HEK293 (cell line): Measurements from ENCODE around the gene CTBP2.

Experiments used
- BCL6B ChIP-seq: fragments of 450-650 bp; formaldehyde crosslinking; IDR thresholded peaks from 2 replicates; pipeline ENCODE4 v1.5.1; 2017; ENCODE audit warnings: missing biosample characterization, missing genetic modification characterization
- GLI2 ChIP-seq: fragments of 450-650 bp; formaldehyde crosslinking; IDR thresholded peaks from 2 replicates; pipeline ENCODE4; 2017; ENCODE audit warnings: missing biosample characterization, missing genetic modification characterization, low read depth, borderline replicate concordance
- GLIS2 ChIP-seq: fragments of 450-650 bp; formaldehyde crosslinking; IDR thresholded peaks from 2 replicates; pipeline ENCODE4 v1.5.1; 2016; ENCODE audit warnings: missing biosample characterization, missing genetic modification characterization
- IKZF3 ChIP-seq: fragments of 450-650 bp; IDR thresholded peaks from 2 replicates; pipeline ENCODE4 v1.5.0; 2018; ENCODE audit warnings: missing biosample characterization, mild to moderate bottlenecking, missing genetic modification characterization, moderate library complexity
- KLF9 ChIP-seq: fragments of 450-650 bp; formaldehyde crosslinking; IDR thresholded peaks from 2 replicates; pipeline ENCODE4 v1.5.1; 2016; ENCODE audit warnings: missing biosample characterization, missing genetic modification characterization, low read depth
- PBX3 ChIP-seq: sonication (generic); formaldehyde crosslinking; IDR thresholded peaks from 2 replicates; pipeline ENCODE4 v1.8.1; 2022; ENCODE audit warnings: mild to moderate bottlenecking, moderate library complexity, missing genetic modification reagents
- SETDB1 ChIP-seq: IDR thresholded peaks from one replicate; pipeline ENCODE4 v1.6.1; 2017; ENCODE audit warnings: mild to moderate bottlenecking, low read length, moderate library complexity, mixed read lengths; ENCODE audit not compliant: insufficient read length
- ZBTB8A ChIP-seq: fragments of 450-650 bp; formaldehyde crosslinking; IDR thresholded peaks from 2 replicates; pipeline ENCODE4 v1.5.1; 2016; ENCODE audit warnings: missing biosample characterization, missing genetic modification characterization
- ZFP69B ChIP-seq: fragments of 450-650 bp; formaldehyde crosslinking; IDR thresholded peaks from 2 replicates; pipeline ENCODE4 v1.5.1; 2016; ENCODE audit warnings: missing biosample characterization, missing genetic modification characterization
- ZIC2 ChIP-seq: fragments of 450-650 bp; formaldehyde crosslinking; IDR thresholded peaks from 2 replicates; pipeline ENCODE4 v1.5.1; 2016; ENCODE audit warnings: missing biosample characterization, missing genetic modification characterization
- ZNF112 ChIP-seq: fragments of 450-650 bp; formaldehyde crosslinking; IDR thresholded peaks from 2 replicates; pipeline ENCODE4 v1.5.0; 2017; ENCODE audit warnings: missing biosample characterization, missing genetic modification characterization
- ZNF114 ChIP-seq: fragments of 450-650 bp; formaldehyde crosslinking; IDR thresholded peaks from 2 replicates; pipeline ENCODE4 v1.5.0; 2017; ENCODE audit warnings: missing biosample characterization, missing genetic modification characterization
- ZNF132 ChIP-seq: fragments of 450-650 bp; formaldehyde crosslinking; IDR thresholded peaks from 2 replicates; pipeline ENCODE4 v1.5.1; 2017; ENCODE audit warnings: missing biosample characterization, missing genetic modification characterization, borderline replicate concordance
- ZNF148 ChIP-seq: fragments of 450-650 bp; formaldehyde crosslinking; IDR thresholded peaks from 2 replicates; pipeline ENCODE4 v1.5.0; 2017; ENCODE audit warnings: missing biosample characterization, missing genetic modification characterization, borderline replicate concordance
- ZNF174 ChIP-seq: fragments of 450-650 bp; formaldehyde crosslinking; IDR thresholded peaks from 2 replicates; pipeline ENCODE4 v1.5.0; 2017; ENCODE audit warnings: missing biosample characterization, mild to moderate bottlenecking, missing genetic modification characterization
- ZNF184 ChIP-seq: fragments of 450-650 bp; IDR thresholded peaks from 2 replicates; pipeline ENCODE4 v1.5.1; 2018; ENCODE audit warnings: missing biosample characterization, mild to moderate bottlenecking, missing genetic modification characterization
- ZNF221 ChIP-seq: fragments of 450-650 bp; formaldehyde crosslinking; IDR thresholded peaks from 2 replicates; pipeline ENCODE4 v1.5.1; 2017; ENCODE audit warnings: missing biosample characterization, missing genetic modification characterization, borderline replicate concordance
- ZNF23 ChIP-seq: fragments of 450-650 bp; formaldehyde crosslinking; IDR thresholded peaks from 2 replicates; pipeline ENCODE4 v1.5.1; 2016; ENCODE audit warnings: missing biosample characterization, missing genetic modification characterization, borderline replicate concordance
- ZNF248 ChIP-seq: fragments of 450-650 bp; formaldehyde crosslinking; IDR thresholded peaks from 2 replicates; pipeline ENCODE4 v1.5.1; 2017; ENCODE audit warnings: missing biosample characterization, missing genetic modification characterization
- ZNF26 ChIP-seq: fragments of 450-650 bp; formaldehyde crosslinking; IDR thresholded peaks from 2 replicates; pipeline ENCODE4 v1.5.1; 2016; ENCODE audit warnings: missing biosample characterization, missing genetic modification characterization
- ZNF488 ChIP-seq: fragments of 450-650 bp; formaldehyde crosslinking; IDR thresholded peaks from 2 replicates; pipeline ENCODE4 v1.5.1; 2016; ENCODE audit warnings: missing biosample characterization, missing genetic modification characterization
- ZNF548 ChIP-seq: fragments of 450-650 bp; formaldehyde crosslinking; IDR thresholded peaks from 2 replicates; pipeline ENCODE4 v1.5.1; 2016; ENCODE audit warnings: missing biosample characterization, missing genetic modification characterization
- ZNF561 ChIP-seq: fragments of 450-650 bp; IDR thresholded peaks from 2 replicates; pipeline ENCODE4 v1.5.1; 2018; ENCODE audit warnings: missing biosample characterization, missing genetic modification characterization, borderline replicate concordance
- ZNF621 ChIP-seq: fragments of 450-650 bp; formaldehyde crosslinking; IDR thresholded peaks from 2 replicates; pipeline ENCODE4 v1.5.1; 2017; ENCODE audit warnings: missing biosample characterization, missing genetic modification characterization
- ZSCAN4 ChIP-seq: fragments of 450-650 bp; formaldehyde crosslinking; IDR thresholded peaks from 2 replicates; pipeline ENCODE4 v1.5.1; 2017; ENCODE audit warnings: missing biosample characterization, missing genetic modification characterization

The CTBP2 gene

GRCh38 chr10:125158601-125159485, 1.5 kb downstream of the CTBP2 start (continued):
- TF ChIP-seq ZFP69B (tag by site-specific recombination) (no peak), ZNF248 (tag by site-specific recombination) (no peak), BCL6B (no peak), ZNF112 (tag by site-specific recombination) (no peak), IKZF3 (tag by site-specific recombination) (peak; percentile 46; the same call in 1 of the 2 replicates), ZNF26 (tag by site-specific recombination) (no peak), ZNF132 (tag by site-specific recombination) (no peak), ZNF23 (tag by site-specific recombination) (no peak), ZBTB8A (tag by site-specific recombination) (peak; percentile 60; the same call in 1 of the 2 replicates), ZNF174 (tag by site-specific recombination) (no peak), KLF9 (tag by site-specific recombination) (no peak), GLI2 (tag by site-specific recombination) (no peak), ZNF548 (no peak), ZNF221 (no peak), ZNF114 (tag by site-specific recombination) (no peak), ZSCAN4 (tag by site-specific recombination) (no peak), ZIC2 (tag by site-specific recombination) (no peak), ZNF488 (tag by site-specific recombination) (no peak), ZNF621 (tag by site-specific recombination) (no peak), ZNF561 (peak; percentile 63; the same call in 1 of the 2 replicates), ZNF184 (tag by site-specific recombination) (no peak), ZNF148 (tag by site-specific recombination) (no peak), PBX3 (CRISPR knock-in tag) (0 out of 2 replicates have a peak, but pooled peaks have one; percentile 35), GLIS2 (tag by site-specific recombination) (peak; percentile 60), SETDB1 (no peak)
